PFSK-1 (cell line): Measurements from ENCODE around the gene MEGF10.

Experiments used
- POLR2AphosphoS5 ChIP-seq: IDR thresholded peaks from 2 replicates; pipeline ENCODE4 v1.6.1; 2012; ENCODE audit warnings: low read depth, mild to moderate bottlenecking, control low read depth, low read length, moderate library complexity
- TAF1 ChIP-seq: IDR thresholded peaks from 2 replicates; pipeline ENCODE4 v1.6.1; 2012; ENCODE audit warnings: low read length, control low read depth, borderline replicate concordance; ENCODE audit not compliant: insufficient read depth

DNA sequence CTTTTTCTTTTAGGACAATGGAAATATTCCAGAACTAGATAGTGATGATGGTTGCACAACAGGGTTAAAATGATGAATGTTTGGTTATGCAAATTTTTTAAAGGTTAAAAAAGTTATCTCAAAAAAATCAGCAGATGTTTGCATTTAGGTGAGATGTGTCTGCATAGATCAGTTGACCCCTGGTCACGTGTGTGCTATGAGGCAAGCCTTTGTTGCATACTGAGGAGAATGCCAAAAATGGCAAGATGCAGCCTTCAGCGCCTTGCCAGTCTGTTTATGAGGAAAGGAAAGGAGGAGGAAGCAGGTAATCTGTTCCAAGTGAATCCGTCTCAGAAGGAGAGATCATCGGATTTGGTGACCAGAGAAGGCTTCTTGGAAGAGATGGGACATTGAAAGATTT, 11.9 kb downstream of the MEGF10 start:
- TF ChIP-seq TAF1 (no peak), POLR2AphosphoS5 (no peak)
